ENCODE results near the gene PKDREJ. TPM values are rescaled to one million over a fixed set of nuclear protein-coding genes. Genes with fewer than 3 reads are reported as not detected.

The PKDREJ gene
- total RNA-seq, 2 experiments from 2014 or later, result not detected

DNA sequence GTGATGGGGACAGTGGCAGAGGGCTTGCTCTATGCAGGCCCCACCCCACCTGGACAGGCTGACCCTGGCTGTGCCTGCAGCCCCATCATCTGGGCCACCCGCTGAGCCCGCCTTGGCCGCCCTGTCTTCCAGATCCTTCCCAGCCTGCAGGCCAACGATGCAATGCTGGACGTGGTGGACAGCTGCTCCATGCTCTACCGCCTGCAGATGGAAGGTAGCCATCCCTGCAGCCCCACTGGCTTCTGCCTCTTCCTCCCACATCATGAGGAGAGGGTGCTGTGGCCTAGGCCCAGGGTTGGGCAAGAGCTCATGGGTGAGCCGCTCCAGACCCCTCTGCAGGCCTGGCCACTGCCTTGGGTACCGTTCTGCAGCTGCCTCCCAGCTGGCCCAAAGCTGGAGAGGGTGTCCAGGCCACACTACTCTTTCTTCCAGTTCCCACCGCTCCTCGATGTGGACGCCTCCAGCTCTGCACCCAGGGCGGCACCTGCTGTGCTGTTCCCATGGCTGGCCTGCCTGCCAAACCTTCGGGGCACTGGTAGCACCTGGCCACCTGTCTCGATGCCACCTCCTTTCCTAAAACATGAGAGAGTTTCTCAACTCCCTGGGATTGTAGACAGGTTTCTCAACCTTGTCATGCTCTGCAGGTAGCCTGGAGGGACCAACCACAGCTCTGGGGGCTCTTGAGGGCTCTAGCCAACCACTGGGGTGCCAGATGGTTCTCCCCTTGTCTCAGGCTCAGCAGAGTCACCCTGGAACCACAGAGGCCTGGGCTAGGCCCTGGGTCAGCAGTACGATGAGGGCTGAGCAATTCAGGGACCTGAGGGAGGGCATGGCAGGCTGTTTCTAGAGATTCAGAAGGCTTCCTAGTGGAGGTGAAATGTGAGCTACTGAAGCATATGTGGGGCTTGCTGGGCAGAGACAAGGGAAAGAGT lies 24.1 kb upstream of the PKDREJ start:
- peak overlapping the region; percentile 54 for H3K27ac Mint-ChIP-seq

DNA sequence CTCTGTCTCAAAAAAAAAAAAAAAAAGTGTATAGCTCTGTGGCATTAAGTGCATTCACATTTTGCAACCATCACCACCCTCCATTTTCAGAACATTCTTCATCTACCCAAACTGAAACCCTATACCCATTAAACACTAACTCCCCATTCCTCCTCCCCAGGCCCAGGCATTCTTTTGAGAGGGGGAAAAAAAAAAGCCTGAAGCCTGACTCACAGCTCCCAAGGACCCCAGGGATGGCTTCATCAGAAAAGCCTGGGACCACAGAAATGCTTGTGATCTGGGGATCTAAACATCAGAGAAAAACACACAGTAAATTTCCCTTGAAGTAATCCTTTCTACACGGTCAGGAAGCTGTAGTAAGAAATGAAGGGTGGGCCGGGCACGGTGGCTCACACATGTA lies 22.9 kb upstream of the PKDREJ start:
- intact Hi-C loops (cut with micrococcal nuclease), result no loop called here
- CTCF ChIA-PET, result no interaction called here
- Mint-ChIP-seq H3K36me3 (no peaks in the 10 kb centered on the region), H3K27me3 (no peaks in the 10 kb centered on the region), H3K27ac (no peak overlapping the region), H3K4me1 (ENCODE audit: low read depth) (peaks cover 8% of the 10 kb centered on the region), H3K4me3 (no peak overlapping the region), H3K9me3 (no peaks in the 10 kb centered on the region)
- DNase-seq, result no peak
- POLR2A ChIA-PET, result interaction anchor here (0.6 kb wide), 1 partner anchor 153 kb away, joined by 3 read pairs; no protein-coding TSS in a partner anchor

More for the DNA sequence above, 24.1 kb upstream of the PKDREJ start:
- intact Hi-C loops (cut with micrococcal nuclease), result no loop called here
- H3K9me3 Mint-ChIP-seq, result no peaks in the 10 kb centered on the region
- no peaks in the 10 kb centered on the region for H3K27me3 Mint-ChIP-seq
- POLR2A ChIA-PET, result no interaction called here
- CTCF ChIA-PET, result no interaction called here
- peaks cover 2% of the 10 kb centered on the region for H3K36me3 Mint-ChIP-seq
- peak overlapping the region; percentile 65 for H3K4me3 Mint-ChIP-seq
- H3K4me1 Mint-ChIP-seq (ENCODE audit: low read depth), result peaks cover 8% of the 10 kb centered on the region
- no peak for DNase-seq

DNA sequence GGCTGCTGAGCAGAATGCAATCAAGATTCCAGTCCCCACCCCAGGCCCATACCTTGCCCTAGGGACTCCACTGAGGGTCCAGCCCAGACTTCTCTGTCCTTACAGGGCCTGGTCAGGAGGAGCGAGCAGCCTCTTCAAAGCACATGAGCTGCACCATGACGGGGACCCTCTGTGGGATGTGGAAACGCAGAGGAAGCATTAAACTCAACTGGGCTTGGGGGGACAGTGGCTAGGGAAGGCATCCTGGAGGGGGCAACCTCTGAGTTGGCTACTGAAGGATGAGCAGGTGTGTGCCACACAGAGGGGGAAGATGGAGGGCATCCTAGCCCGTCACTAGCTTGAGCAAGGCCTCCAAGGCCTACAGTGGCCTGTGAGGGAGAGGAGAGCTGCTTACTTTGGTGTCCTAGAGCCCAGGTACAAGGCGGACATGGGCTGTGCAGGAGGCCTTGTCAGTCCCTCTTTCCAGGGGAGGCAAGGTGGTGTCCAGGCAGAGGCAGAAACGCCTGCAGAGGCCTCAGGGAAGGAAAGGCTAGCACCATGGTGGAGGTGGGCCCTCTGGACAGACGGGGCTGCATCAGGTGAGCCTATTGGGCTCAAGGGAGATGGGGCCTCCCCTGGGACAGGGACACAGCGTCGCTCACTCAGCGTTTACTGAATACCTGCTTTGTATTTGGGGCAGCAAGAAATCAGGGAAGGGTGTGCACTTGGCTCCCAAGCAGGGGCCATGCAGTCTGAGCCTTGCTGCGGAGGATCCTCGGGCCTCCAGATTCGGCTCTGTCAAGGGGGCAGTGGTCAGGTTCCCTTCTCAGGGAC lies 18.9 kb upstream of the PKDREJ start:
- ChIA-PET POLR2A (no interaction called here), CTCF (interaction anchor here (1.9 kb wide), 1 partner anchor 160 kb away, joined by 4 read pairs; no protein-coding TSS in a partner anchor)
- Mint-ChIP-seq H3K4me1 (ENCODE audit: low read depth) (no peaks in the 10 kb centered on the region), H3K36me3 (peaks cover 4% of the 10 kb centered on the region), H3K27me3 (no peaks in the 10 kb centered on the region), H3K9me3 (no peaks in the 10 kb centered on the region), H3K4me3 (no peak overlapping the region), H3K27ac (no peak overlapping the region)
- intact Hi-C loops (cut with micrococcal nuclease), result no loop called here
- DNase-seq, result no peak

DNA sequence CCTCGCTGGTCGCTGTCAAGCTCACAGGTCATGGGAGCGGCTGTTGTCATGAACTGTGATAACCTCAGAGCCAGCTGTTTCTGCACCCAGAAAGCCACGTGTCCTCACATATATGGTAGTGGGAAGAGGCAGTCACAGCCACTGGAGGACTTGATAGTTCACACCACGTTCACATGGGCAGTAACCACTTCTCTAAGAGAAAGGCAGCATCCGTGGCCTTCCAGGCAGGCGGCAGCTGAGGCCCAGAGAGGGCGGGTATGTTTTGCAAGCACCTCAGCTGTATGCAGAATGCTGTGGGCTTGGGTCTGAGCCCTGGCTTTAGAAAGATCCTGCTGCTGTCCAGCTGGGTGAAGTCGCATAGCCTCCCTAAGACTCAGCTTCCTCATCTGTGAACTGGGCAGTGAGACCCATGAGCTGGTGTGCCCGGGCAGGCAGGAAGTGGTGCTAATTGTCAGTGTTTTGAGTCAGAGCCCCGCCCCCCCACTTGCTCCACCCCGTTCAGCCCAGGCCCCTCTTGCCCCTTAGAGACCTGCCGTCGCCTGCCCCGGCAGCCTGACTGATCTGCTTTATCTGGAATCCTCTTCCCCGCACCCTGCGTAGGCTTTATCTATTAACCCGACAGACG lies 18.0 kb upstream of the PKDREJ start:
- POLR2A ChIA-PET, result interaction anchor here (1.0 kb wide), 1 partner anchor 11 kb away, joined by 3 read pairs; no protein-coding TSS in a partner anchor
- intact Hi-C loops (cut with micrococcal nuclease), result no loop called here
- CTCF ChIA-PET, result interaction anchor here (1.9 kb wide), 1 partner anchor 159 kb away, joined by 4 read pairs; no protein-coding TSS in a partner anchor
- DNase-seq, result no peak
- H3K9me3 Mint-ChIP-seq, result no peaks in the 10 kb centered on the region
- peaks cover 4% of the 10 kb centered on the region for H3K36me3 Mint-ChIP-seq
- no peaks in the 10 kb centered on the region for H3K27me3 Mint-ChIP-seq
- no peaks in the 10 kb centered on the region for H3K4me1 Mint-ChIP-seq (ENCODE audit: low read depth)
- no peak overlapping the region for H3K27ac Mint-ChIP-seq
- H3K4me3 Mint-ChIP-seq, result no peak overlapping the region

DNA sequence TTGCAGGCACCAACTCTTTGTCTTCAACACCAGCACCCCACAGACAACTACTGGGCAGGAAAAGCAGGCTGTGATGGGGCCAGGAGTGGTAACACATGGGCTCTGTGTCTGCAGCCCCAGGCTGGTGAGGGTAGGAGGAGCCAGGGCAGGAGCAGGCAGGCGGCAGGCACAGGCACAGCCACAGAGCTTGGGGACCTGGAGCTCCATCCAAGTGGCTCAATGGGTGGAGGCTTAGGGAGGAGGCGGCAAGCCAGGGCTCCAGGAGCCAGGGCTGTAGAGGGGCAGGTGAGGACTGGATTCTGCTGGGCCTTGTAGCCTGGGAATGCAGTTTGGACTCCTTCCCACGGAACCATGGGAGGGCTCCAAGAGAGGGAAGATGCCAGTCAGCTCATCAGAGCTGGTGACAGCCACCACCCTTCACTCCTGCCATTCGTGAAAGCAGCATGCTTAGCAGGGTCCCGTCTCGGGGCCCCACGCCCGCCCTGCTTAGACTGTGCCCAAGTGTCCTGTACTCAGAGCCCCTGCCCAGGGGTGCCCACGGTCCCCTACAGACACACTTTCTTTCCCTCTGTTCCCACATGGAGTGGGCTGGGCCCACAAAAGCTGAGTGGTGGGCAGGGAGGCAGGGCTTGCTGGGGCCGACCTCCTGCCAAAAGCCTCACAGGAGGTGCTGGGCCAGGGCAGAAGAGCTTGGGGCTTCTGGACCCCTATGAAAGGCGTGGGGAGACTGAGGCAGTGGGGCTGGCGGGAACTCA lies 17.1 kb upstream of the PKDREJ start:
- H3K9me3 Mint-ChIP-seq, result peaks cover 5% of the 10 kb centered on the region
- H3K27ac Mint-ChIP-seq, result no peak overlapping the region
- no peak overlapping the region for H3K4me3 Mint-ChIP-seq
- intact Hi-C loops (cut with micrococcal nuclease), result no loop called here
- CTCF ChIA-PET, result interaction anchor here (1.1 to 1.9 kb wide), 2 partner anchors 158 to 289 kb away, joined by 3 to 4 read pairs; no protein-coding TSS in a partner anchor
- H3K4me1 Mint-ChIP-seq (ENCODE audit: low read depth), result no peaks in the 10 kb centered on the region
- no peaks in the 10 kb centered on the region for H3K27me3 Mint-ChIP-seq
- POLR2A ChIA-PET, result interaction anchor here (0.6 to 1.0 kb wide), 2 partner anchors 10 to 51 kb away, joined by 3 read pairs; no protein-coding TSS in a partner anchor
- no peak for DNase-seq
- H3K36me3 Mint-ChIP-seq, result peaks cover 12% of the 10 kb centered on the region

DNA sequence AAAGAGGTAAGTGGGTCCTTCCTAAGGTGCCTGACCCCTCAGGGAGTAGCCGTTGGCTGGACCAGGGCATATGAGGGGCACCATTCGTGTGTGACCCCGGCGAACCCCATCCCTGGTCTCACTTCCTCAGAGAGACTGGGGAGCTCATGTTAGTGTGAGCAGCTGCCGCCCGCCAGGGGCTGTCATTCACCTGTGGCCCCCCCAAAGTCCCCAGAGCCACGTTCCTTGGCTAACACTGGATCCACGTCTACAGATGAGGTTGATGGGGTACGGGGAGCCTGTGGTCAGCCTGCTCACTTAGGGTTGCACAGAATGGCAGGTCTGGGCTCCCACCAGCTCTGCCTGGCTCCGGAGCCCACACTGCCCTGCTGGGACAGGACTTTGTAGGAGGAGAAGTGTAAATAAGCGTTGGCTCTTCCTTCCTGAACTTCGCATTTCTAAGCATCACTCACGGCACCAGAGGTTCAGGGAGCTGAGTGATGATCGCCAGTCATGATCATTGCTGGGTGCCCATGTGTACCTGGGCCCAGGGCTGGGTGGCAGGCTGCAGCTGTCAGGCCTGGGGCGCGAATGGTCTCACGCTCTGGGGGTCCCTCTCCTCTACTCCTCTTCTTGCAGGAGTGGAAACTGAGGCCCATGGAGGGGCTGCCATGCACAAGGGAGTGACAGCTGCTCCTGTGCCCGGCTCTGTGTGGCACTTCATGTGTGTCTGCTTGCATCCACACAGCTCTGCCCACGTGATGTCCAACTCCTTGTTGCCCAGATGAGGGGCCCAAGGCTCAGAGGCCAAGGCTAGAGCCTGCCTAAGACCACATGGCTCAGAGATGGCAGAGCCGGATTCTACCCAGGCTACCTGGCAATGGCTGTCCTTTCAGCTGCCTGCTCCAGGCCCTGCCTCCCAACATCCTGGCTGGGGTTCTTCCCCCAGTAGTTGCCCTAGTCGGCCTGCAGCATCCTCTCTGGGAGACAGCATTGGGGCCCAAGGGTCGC lies 15.8 kb upstream of the PKDREJ start:
- H3K27ac Mint-ChIP-seq, result no peak overlapping the region
- CTCF ChIA-PET, result no interaction called here
- intact Hi-C loops (cut with micrococcal nuclease), result no loop called here
- no peak overlapping the region for H3K4me3 Mint-ChIP-seq
- no peak for DNase-seq
- peaks cover 15% of the 10 kb centered on the region for H3K36me3 Mint-ChIP-seq
- no peaks in the 10 kb centered on the region for H3K4me1 Mint-ChIP-seq (ENCODE audit: low read depth)
- POLR2A ChIA-PET, result interaction anchor here (1.2 kb wide), 1 partner anchor 11 kb away, joined by 3 read pairs; the partner anchor contains the start of gene TTC38
- H3K27me3 Mint-ChIP-seq, result no peaks in the 10 kb centered on the region
- peaks cover 5% of the 10 kb centered on the region for H3K9me3 Mint-ChIP-seq

DNA sequence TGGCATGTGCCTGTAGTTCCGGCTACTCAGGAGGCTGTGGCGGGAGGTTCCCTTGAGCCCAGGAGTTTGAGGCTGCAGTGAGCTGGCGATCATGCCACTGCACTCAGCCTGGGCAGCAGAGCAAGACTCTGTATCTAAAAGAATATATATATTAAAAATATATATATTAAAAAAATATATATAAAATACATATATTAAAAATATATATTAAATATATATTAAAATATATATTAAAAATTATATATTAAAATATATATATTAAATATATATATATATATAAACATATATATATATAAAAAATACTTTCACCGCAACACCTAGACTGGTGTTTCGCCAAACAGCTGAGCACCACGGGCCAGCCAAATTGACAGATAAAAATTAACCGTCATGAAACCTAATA lies 13.4 kb upstream of the PKDREJ start:
- ChIA-PET CTCF (interaction anchor here (2.2 kb wide), 1 partner anchor 154 kb away, joined by 6 read pairs; no protein-coding TSS in a partner anchor), POLR2A (no interaction called here)
- no peak overlapping the region for H3K27ac Mint-ChIP-seq
- DNase-seq, result no peak
- no peak overlapping the region for H3K4me3 Mint-ChIP-seq
- H3K9me3 Mint-ChIP-seq, result peaks cover 5% of the 10 kb centered on the region
- intact Hi-C loops (cut with micrococcal nuclease), result no loop called here
- H3K27me3 Mint-ChIP-seq, result no peaks in the 10 kb centered on the region
- H3K4me1 Mint-ChIP-seq (ENCODE audit: low read depth), result no peaks in the 10 kb centered on the region
- peaks cover 15% of the 10 kb centered on the region for H3K36me3 Mint-ChIP-seq

DNA sequence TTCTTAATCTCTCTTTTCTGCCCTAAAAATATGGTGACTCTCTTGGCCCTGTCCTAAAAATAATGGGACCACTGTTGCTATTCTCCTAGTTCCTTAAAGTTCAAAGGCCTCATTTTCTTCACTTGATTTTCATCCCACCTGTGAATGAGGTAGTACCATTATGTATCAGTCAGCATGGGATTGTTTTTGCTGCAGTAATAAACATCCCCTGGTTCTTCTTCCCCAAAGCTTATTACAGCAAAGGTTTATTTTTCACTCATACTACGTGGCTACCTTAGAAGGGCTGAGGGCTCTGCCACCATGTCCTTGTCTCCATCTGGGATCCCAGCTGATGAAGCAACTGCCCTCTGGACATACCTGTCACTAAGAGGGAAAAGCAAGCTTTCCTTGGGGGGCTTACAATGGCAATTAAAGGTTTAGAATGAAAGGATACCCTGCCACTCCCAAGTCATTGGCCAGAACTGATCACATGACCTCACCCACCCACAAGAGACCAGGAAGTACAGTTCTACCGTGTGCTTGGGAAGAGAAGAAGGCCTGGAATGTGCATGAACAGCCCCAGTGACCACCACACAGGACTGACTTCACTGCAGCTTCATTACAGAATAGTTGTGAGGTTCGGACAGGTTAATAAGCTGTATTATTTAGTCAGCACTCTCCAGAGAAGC lies 12.4 kb upstream of the PKDREJ start:
- CTCF ChIA-PET, result interaction anchor here (2.2 kb wide), 1 partner anchor 153 kb away, joined by 6 read pairs; no protein-coding TSS in a partner anchor
- H3K4me3 Mint-ChIP-seq, result no peak overlapping the region

DNA sequence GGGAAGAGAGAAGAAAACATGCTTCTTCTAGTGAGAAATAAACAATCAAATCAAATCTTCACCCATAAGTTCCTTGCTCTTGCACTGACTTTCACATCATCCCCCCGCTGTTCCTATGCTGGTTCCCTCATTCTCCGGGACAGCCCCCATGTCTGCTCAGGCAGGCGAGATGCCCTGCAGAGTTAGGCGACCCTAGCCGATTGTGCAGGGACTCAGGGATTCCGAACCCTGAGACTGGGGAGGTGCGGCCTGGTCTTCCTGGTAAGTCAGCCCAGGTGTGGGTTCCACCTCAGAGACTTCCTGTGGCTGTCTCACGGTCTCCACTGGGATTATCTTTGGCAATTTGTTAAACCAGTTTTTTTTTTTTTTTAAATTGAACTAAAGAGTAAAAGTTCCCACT lies 11.2 kb upstream of the PKDREJ start:
- CTCF ChIA-PET, result no interaction called here
- intact Hi-C loops (cut with micrococcal nuclease), result no loop called here
- Mint-ChIP-seq H3K27ac (no peak overlapping the region), H3K27me3 (no peaks in the 10 kb centered on the region), H3K9me3 (peaks cover 5% of the 10 kb centered on the region), H3K4me1 (ENCODE audit: low read depth) (peaks cover 4% of the 10 kb centered on the region), H3K36me3 (peaks cover 15% of the 10 kb centered on the region), H3K4me3 (no peak overlapping the region)
- POLR2A ChIA-PET, result no interaction called here
- no peak for DNase-seq

More for the DNA sequence above, 12.4 kb upstream of the PKDREJ start:
- peaks cover 15% of the 10 kb centered on the region for H3K36me3 Mint-ChIP-seq
- DNase-seq, result no peak
- intact Hi-C loops (cut with micrococcal nuclease), result no loop called here
- POLR2A ChIA-PET, result no interaction called here
- peaks cover 5% of the 10 kb centered on the region for H3K9me3 Mint-ChIP-seq
- H3K27ac Mint-ChIP-seq, result no peak overlapping the region
- no peaks in the 10 kb centered on the region for H3K4me1 Mint-ChIP-seq (ENCODE audit: low read depth)
- no peaks in the 10 kb centered on the region for H3K27me3 Mint-ChIP-seq

DNA sequence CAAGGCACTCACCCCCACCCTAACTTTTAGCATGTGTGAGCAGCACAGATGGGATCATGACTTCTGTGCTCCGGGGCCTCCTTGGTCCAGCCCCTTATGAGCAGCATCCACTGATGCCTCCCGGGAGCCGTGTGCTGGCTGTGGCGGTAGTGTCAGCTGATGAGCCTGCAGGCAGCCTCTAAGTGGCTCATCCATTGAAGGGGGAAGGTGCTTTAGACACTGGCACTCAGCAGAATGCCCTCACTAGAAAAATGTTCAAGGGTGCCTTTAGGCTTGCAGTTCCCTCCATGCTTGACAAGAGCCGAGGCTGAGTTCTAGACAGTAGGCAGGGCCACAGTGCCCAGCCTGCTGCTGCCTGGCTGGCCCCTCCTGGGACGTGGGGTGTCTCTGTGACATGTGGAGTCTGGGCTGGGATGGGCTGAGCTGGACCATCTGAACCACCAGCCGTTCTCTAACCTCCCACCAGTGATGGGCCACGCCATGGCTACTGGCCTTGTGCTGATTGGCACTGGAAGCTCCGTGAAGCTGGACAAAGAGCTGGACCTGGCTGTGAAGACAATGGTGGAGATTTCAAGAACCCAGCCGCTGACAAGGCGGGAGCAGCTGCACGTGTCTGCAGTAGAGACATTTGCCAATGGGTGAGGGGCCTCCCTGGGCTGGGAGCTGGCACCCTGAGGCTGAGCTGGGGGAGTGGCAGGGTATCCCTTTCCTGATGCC lies 10.4 kb upstream of the PKDREJ start:
- Mint-ChIP-seq H3K9me3 (peaks cover 5% of the 10 kb centered on the region), H3K4me1 (ENCODE audit: low read depth) (peaks cover 4% of the 10 kb centered on the region), H3K27ac (no peak overlapping the region), H3K27me3 (no peaks in the 10 kb centered on the region), H3K4me3 (no peak overlapping the region), H3K36me3 (peaks cover 15% of the 10 kb centered on the region)
- intact Hi-C loops (cut with micrococcal nuclease), result no loop called here
- DNase-seq, result no peak
- ChIA-PET CTCF (interaction anchor here (0.6 kb wide), 1 partner anchor 8 kb away, joined by 3 read pairs; no protein-coding TSS in a partner anchor), POLR2A (no interaction called here)
